SU-DHL-6 (cell line): ENCODE results near the gene RAB3B.
"Not testable (repeated sequence)": the region's sequence is repeated elsewhere in the genome, so short reads cannot be mapped to it uniquely, and the experiment has no call there.

Experiments used
- EZH2phosphoT487 ChIP-seq: fragments of 200-600 bp; sonication (generic), shearing (Covaris generic); conservative IDR thresholded peaks from 2 replicates; pipeline ENCODE4 v1.6.1; 2018; ENCODE audit warnings: mild to moderate bottlenecking, antibody characterized with exemption, low read length, moderate library complexity, mixed read lengths
- TF ChIP-seq, protein P1 (sequence below): fragments of 200-600 bp; sonication (generic); IDR thresholded peaks from one replicate; pipeline ENCODE4 v1.5.1; 2017; ENCODE audit warnings: antibody characterized with exemption, mild to moderate bottlenecking, low read length, moderate library complexity; ENCODE audit not compliant: insufficient read depth, poor library complexity, severe bottlenecking

DNA sequence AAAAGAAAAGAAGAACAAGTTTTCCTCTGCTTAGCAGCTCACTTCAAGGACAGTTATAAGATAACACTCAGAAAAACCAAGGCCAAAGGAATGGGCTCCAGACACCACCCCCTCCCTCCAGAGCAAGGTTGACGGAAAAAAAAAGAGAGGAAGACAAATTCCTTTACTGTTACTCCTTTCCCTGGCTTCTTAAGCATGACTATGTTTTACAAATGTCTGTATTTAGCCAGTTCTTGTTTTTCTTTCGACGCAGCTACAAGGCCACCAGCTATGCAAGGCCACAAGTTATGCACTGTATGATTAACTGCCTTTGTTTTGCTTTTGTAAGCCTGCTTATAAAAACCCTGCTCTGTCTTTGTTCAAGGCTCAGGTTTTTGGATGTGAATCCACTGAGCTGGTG lies 15.0 kb upstream of the RAB3B start:
- not testable (repeated sequence) for TF ChIP-seq EZH2phosphoT487
- TF ChIP-seq, protein P1, sequence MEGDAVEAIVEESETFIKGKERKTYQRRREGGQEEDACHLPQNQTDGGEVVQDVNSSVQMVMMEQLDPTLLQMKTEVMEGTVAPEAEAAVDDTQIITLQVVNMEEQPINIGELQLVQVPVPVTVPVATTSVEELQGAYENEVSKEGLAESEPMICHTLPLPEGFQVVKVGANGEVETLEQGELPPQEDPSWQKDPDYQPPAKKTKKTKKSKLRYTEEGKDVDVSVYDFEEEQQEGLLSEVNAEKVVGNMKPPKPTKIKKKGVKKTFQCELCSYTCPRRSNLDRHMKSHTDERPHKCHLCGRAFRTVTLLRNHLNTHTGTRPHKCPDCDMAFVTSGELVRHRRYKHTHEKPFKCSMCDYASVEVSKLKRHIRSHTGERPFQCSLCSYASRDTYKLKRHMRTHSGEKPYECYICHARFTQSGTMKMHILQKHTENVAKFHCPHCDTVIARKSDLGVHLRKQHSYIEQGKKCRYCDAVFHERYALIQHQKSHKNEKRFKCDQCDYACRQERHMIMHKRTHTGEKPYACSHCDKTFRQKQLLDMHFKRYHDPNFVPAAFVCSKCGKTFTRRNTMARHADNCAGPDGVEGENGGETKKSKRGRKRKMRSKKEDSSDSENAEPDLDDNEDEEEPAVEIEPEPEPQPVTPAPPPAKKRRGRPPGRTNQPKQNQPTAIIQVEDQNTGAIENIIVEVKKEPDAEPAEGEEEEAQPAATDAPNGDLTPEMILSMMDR: not testable (repeated sequence)
